Heart left ventricle (tissue), 16 donors: ENCODE data around the gene NIPAL4. TPM values are rescaled to one million over a fixed set of nuclear protein-coding genes. Genes with fewer than 3 reads are reported as not detected.

ENCODE experiments used
- ATAC-seq, 4 donors: fragments of 200-7000 bp; cut with Tn5 transposase; one replicate each; pipeline ENCODE4 v1.9.1; 2020 to 2022; ENCODE audit warnings: moderate library complexity in 4 of 4, mild to moderate bottlenecking in 3 of 4, moderate number of reproducible peaks in 1 of 4
- DNase-seq, 5 donors: peaks; one replicate each; pipeline ENCODE4 v3.0.0-alpha.2; 2020
- H3K27ac ChIP-seq, 12 donors: fragments of 200-600 bp; sonication (generic) in 4 of 12; one replicate each; pipeline versions ENCODE4 v1.5.0 to v1.8.0; 2016 to 2022; ENCODE audit warnings: mild to moderate bottlenecking in 2 of 12
- H3K27me3 ChIP-seq, 9 donors: fragments of 200-600 bp; sonication (generic) in 2 of 9; one replicate each; pipeline versions ENCODE4 v1.5.1 to v1.8.0; 2016 to 2022; ENCODE audit warnings: mild to moderate bottlenecking in 3 of 9
- H3K36me3 ChIP-seq, 9 donors: fragments of 200-600 bp; sonication (generic) in 2 of 9; one replicate each; pipeline versions ENCODE4 v1.5.0 to v1.8.0; 2018 to 2022; ENCODE audit warnings: mild to moderate bottlenecking in 2 of 9
- H3K4me1 ChIP-seq, 12 donors: fragments of 200-600 bp; sonication (generic) in 4 of 12; one replicate each; pipeline versions ENCODE4 v1.5.0 to v1.8.0; 2016 to 2022; ENCODE audit warnings: mild to moderate bottlenecking in 3 of 12
- H3K4me3 ChIP-seq, 12 donors: fragments of 200-600 bp; sonication (generic) in 4 of 12; one replicate each; pipeline versions ENCODE4 v1.5.0 to v1.8.0; 2017 to 2022; ENCODE audit warnings: mild to moderate bottlenecking in 9 of 12, moderate library complexity in 4 of 12
- H3K9me3 ChIP-seq, 12 donors: fragments of 200-600 bp; sonication (generic) in 4 of 12; one replicate each; pipeline versions ENCODE4 v1.5.0 to v1.8.0; 2016 to 2022; ENCODE audit warnings: mild to moderate bottlenecking in 1 of 12
- POLR2A ChIP-seq, 2 donors: fragments of 450-650 bp; IDR thresholded peaks; one replicate each; pipeline ENCODE4 v1.6.1; 2017; ENCODE audit warnings: antibody characterized with exemption in 2 of 2, mild to moderate bottlenecking in 2 of 2, moderate library complexity in 2 of 2
- WGBS, 4 donors: extraction: QIAGEN DNeasy Blood & Tissue Kit in 2 of 4; methylation state at CpG; one replicate each; pipeline versions ENCODE4 v1.1.5 to v1.1.7; 2013 to 2018; 5-methylcytosine and 5-hydroxymethylcytosine counted together
- intact Hi-C, 10 donors: fragments of 100-400 bp; cut with DNase I; formaldehyde crosslinking; loops; one replicate each; pipeline versions ENCODE4 v1.11.1 to v1.14.2; 2022
- polyA plus RNA-seq, 2 donors: library from polyadenylated mRNA; stranded (reverse); fragments of 200-250 nt; gene quantifications; one replicate each; pipeline ENCODE4 v1.2.3, GENCODE V29; 2013
- total RNA-seq, 9 donors: library from RNA; depleted of rRNA in 2 of 9; stranded (reverse); fragments of >200 nt in 2 of 9; fragmentation: NEBNext Ultra II Directional in 3 of 9; extraction: Animal tissue kit (Norgen Biotek cat#: 25700) in 3 of 9; gene quantifications; one replicate each; pipeline versions ENCODE4 v1.1.0 to v1.2.4, GENCODE V29; 2016 to 2023
- TF ChIP-seq, protein P1 (sequence below), 12 donors: fragments of 200-600 bp; sonication (generic) in 4 of 12; IDR thresholded peaks; one replicate each; pipeline versions ENCODE4 v1.5.0 to v1.8.0; 2018 to 2022; ENCODE audit warnings: antibody characterized with exemption in 12 of 12, mild to moderate bottlenecking in 5 of 12
- donor health status: ischemic (EF 13 %, LVEDD 7.1; RV severe dilation, severe dysfunction).
- donor health status: healthy with polysubstance abuse.
- donor health status: DM: no; HTN: yes; CAD: no.
- donor health status: DM: no; HTN: no; CAD: no.
- donor health status: ischemic (EF 25% LVEDD 6.9; RV normal size, moderate dysfunction).
- donor health status: ischemic (EF 25% LVEDD 5.7; RV mildly dilated, moderate dysfunction).
- donor health status: healthy.
- donor health status: DM: yes; HTN: yes; CAD: no.
- donor health status: ischemic (EF 35%, LVEDD 5.7; RV mildly dilated, moderate dysfunction).
- donor health status: nonischemic (EF 11% LVEDD 7.7; RV severe dilation, severe dysfunction).
- donor health status: DM: yes; HTN: yes; CAD: no.
- donor health status: PGD.
- donor health status: ischemic (EF 29% LVEDD 5.4; RV normal size, mild dysfunction).
- donor health status: nonischemic (EF 23%, LVEDD 6.1; RV moderate dilation, normal function).

NIPAL4 gene
- total and polyA plus RNA-seq, 11 donors, result 0.07 to 0.68 (median 0.22) TPM; not detected in 7

DNA sequence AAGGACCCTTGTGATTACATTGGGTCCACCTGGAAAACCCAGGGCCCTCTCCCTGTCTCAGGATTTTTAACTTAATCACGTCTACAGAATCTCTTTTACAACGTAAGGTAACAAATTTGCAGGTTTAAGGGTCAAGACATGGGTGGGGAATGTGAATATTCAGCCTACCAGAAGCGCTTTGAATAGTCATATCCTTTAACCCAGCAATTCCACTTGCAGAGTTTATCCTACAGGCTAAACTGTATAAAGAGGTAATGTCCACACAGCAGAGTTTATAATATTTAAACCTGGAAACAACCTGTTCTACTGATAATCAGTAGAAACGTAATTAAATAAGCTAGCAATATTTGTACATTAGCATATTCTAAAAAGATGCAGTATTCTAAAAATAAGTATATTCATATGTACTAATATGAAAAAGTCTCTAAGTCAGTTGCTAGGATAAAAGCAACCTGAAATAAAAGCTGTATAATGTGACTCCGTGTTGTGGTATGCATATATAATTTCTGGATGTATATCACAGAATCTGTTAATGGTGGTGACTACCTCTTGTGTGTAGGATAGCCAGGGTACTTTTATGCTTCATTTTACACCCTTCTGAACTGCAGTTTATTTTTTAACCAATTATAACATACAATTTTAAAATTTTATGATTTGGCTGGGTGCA is 14.1 kb upstream of the NIPAL4 start:
- TF ChIP-seq, protein P1, sequence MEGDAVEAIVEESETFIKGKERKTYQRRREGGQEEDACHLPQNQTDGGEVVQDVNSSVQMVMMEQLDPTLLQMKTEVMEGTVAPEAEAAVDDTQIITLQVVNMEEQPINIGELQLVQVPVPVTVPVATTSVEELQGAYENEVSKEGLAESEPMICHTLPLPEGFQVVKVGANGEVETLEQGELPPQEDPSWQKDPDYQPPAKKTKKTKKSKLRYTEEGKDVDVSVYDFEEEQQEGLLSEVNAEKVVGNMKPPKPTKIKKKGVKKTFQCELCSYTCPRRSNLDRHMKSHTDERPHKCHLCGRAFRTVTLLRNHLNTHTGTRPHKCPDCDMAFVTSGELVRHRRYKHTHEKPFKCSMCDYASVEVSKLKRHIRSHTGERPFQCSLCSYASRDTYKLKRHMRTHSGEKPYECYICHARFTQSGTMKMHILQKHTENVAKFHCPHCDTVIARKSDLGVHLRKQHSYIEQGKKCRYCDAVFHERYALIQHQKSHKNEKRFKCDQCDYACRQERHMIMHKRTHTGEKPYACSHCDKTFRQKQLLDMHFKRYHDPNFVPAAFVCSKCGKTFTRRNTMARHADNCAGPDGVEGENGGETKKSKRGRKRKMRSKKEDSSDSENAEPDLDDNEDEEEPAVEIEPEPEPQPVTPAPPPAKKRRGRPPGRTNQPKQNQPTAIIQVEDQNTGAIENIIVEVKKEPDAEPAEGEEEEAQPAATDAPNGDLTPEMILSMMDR (IDR thresholded peaks at IDR 0.05), result no peak
- no peak for TF ChIP-seq POLR2A (IDR thresholded peaks at IDR 0.05)
- DNase-seq (no peak), ATAC-seq (no peak)
- Histone ChIP-seq H3K4me1 (peaks cover 0 to 13% (median 10%) of the 10 kb centered on the region in 12 donors), H3K36me3 (no peaks in the 10 kb centered on the region), H3K9me3 (no peaks in the 10 kb centered on the region), H3K4me3 (no peak overlapping the region), H3K27ac (no peak overlapping the region), H3K27me3 (no peaks in the 10 kb centered on the region)
- 93 to 96% (median 95%) methylated on average over 5 of the region's 5 CpGs for WGBS, 4 donors
- intact Hi-C loops, result no loop called here

DNA sequence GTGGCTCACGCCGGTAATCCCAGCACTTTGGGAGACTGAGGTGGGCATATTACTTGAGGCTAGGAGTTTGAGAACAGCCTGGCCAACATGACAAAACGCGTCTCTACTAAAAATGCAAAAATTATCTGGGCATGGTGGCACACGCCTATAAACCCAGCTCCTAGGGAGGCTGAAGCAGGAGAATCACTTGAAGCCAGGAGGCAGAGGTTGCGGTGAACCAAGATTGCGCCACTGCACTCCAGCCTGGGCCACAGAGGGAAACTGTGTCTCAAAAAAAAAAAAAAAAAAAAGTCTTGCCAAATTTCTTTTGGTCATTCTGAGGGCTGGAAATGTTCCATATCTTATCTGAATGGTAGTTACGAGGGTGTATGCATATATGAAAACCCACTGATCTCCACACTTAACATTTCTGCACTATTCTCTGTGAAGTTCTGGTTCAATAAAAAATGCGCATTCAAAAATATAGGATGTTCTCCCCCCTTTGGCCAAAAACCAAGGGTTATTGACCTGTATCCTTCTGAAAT is 13.5 kb upstream of the NIPAL4 start:
- 92 to 96% (median 93%) methylated on average over 9 of the region's 9 CpGs for WGBS, 4 donors
- DNase-seq (no peak), ATAC-seq (no peak)
- Histone ChIP-seq H3K4me3 (no peak overlapping the region), H3K4me1 (peaks cover 0 to 13% (median 10%) of the 10 kb centered on the region in 12 donors), H3K9me3 (no peaks in the 10 kb centered on the region), H3K27me3 (no peaks in the 10 kb centered on the region), H3K36me3 (no peaks in the 10 kb centered on the region), H3K27ac (no peak overlapping the region)
- TF ChIP-seq POLR2A (IDR thresholded peaks at IDR 0.05), result no peak
- TF ChIP-seq, protein P1 (IDR thresholded peaks at IDR 0.05), result no peak
- intact Hi-C loops, result no loop called here

DNA sequence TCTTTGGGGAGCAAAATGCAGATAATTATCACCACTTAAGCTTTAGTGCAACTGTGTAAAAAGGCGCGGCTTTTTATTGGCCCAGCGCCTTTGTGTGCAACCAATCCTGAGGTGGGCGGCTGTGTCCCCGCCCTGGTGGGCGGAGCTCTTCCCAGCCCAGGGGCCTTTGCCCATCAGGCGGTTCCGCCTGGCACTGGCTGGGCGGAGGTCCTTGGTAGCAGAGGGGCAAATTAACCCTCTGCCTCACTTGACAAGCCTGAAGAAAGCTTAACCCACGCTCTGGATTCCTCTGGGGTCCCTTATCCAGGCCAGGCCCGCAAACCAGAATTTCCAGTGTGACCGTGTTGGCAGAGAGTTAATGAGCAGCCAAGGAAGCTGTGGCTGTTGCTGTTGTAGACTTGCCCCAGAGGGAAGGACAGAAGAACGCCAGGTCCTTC is 12.8 kb upstream of the NIPAL4 start:
- TF ChIP-seq, protein P1 (IDR thresholded peaks at IDR 0.05), result no peak
- TF ChIP-seq POLR2A (IDR thresholded peaks at IDR 0.05), result no peak
- Histone ChIP-seq H3K27me3 (no peaks in the 10 kb centered on the region), H3K4me1 (peaks cover 0 to 13% (median 10%) of the 10 kb centered on the region in 12 donors), H3K9me3 (no peaks in the 10 kb centered on the region), H3K4me3 (no peak overlapping the region), H3K27ac (no peak overlapping the region), H3K36me3 (no peaks in the 10 kb centered on the region)
- ATAC-seq (no peak), DNase-seq (no peak)
- intact Hi-C loops, result no loop called here
- 88 to 98% (median 94%) methylated on average over 12 to 13 of the region's 13 CpGs for WGBS, 4 donors

DNA sequence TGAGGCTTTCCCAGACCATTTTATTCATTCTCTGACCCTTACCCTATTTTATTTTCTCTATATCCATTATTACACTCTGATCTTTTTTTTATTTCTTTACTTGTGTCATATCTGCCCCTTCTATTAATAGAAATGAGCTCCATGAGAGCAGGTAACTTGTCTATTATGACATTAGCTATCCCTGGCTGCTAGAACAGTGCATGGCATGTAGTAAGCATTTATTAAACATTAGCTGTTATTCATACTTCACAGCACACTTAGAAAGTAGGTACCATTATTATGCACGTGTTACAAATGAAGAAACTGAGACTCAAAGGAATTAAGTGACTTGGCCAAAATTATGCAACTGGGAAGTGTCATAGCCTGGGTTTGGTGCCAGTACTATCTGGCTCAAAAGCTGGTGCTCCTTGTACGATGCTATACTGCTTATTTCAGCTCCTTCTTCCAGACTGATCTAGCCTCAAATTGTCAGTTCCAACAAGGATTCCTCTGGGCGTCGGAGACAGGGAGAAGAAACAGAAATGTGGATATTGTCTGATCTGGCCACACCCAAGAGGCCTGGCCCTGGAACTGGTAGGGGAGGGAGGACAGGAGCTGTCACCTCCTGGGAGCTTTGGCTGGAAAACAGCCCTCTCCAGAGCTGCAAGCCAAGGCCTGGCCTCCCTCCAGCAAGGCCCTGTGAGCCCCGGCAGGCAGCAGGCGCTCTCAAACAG is 10.8 kb upstream of the NIPAL4 start:
- H3K27ac ChIP-seq, result peak overlapping the region in 9 of 12 donors; percentile 7 to 70 (median 43)
- ATAC-seq (peak; percentile 87 to 97 (median 94)), DNase-seq (peak; percentile 71 to 84 (median 81))
- no peaks in the 10 kb centered on the region for H3K27me3 ChIP-seq
- intact Hi-C loops, result no loop called here
- H3K36me3 ChIP-seq, result no peaks in the 10 kb centered on the region
- H3K9me3 ChIP-seq, result no peaks in the 10 kb centered on the region
- peaks cover 0 to 13% (median 10%) of the 10 kb centered on the region in 12 donors for H3K4me1 ChIP-seq
- no peak overlapping the region for H3K4me3 ChIP-seq
- WGBS, 4 donors, result 21 to 29% (median 27%) methylated on average over 6 of the region's 6 CpGs
- TF ChIP-seq, protein P1 (IDR thresholded peaks at IDR 0.05), result no peak
- TF ChIP-seq POLR2A (IDR thresholded peaks at IDR 0.05), result no peak
